CD14-positive monocyte (primary cell): ENCODE measurements around the gene KAZN. TPM values are rescaled to one million over a fixed set of nuclear protein-coding genes. Genes with fewer than 3 reads are reported as not detected.

Experiments used
- DNase-seq, 3 donors: peaks; one replicate each; pipeline ENCODE4 v3.0.0-alpha.2; 2011 to 2022
- H2AFZ ChIP-seq: 2 replicates; pipeline ENCODE4 v1.6.0; 2012; ENCODE audit warnings: mild to moderate bottlenecking, low read depth, low read length, inconsistent platforms; ENCODE audit not compliant: insufficient read depth, poor library complexity, severe bottlenecking
- H3K27ac ChIP-seq, 2 donors: 1 replicate in 1 of 2; 2 replicates in 1 of 2; pipeline ENCODE4 v1.5.1; 2012 to 2013; ENCODE audit warnings: low read length in 2 of 2, control low read depth in 1 of 2, inconsistent platforms in 1 of 2, low read depth in 1 of 2, mild to moderate bottlenecking in 1 of 2
- H3K27me3 ChIP-seq, 2 donors: one replicate each; pipeline versions ENCODE4 v1.6.0 to v1.6.1; 2011 to 2013; ENCODE audit warnings: low read length in 2 of 2; ENCODE audit not compliant: control insufficient read depth in 2 of 2, insufficient read depth in 2 of 2
- H3K36me3 ChIP-seq, 2 donors: replicated peaks in 1 of 2; 1 replicate in 1 of 2; 2 replicates in 1 of 2; pipeline versions ENCODE4 v1.5.1 to v1.6.1; 2012 to 2013; ENCODE audit warnings: low read length in 2 of 2, control low read depth in 1 of 2, inconsistent platforms in 1 of 2, mild to moderate bottlenecking in 1 of 2; ENCODE audit not compliant: insufficient read depth in 2 of 2, control insufficient read depth in 1 of 2
- H3K4me1 ChIP-seq, 2 donors: 1 replicate in 1 of 2; 2 replicates in 1 of 2; pipeline versions ENCODE4 v1.5.1 to v1.6.1; 2012 to 2013; ENCODE audit warnings: low read length in 2 of 2, control low read depth in 1 of 2, inconsistent platforms in 1 of 2, mild to moderate bottlenecking in 1 of 2, moderate library complexity in 1 of 2; ENCODE audit not compliant: insufficient read depth in 2 of 2, control insufficient read depth in 1 of 2
- H3K4me2 ChIP-seq: replicated peaks from 2 replicates; pipeline ENCODE3; 2012; ENCODE audit warnings: low read length, moderate library complexity, mild to moderate bottlenecking; ENCODE audit not compliant: poor library complexity, severe bottlenecking; ENCODE audit errors: extremely low read depth
- H3K4me3 ChIP-seq, 3 experiments: fragments of 200-600 bp in 1 of 3; sonication (generic) in 1 of 3; replicated peaks in 1 of 3; 1 replicate in 2 of 3; 2 replicates in 1 of 3; pipeline ENCODE4 v1.5.1; 2011 to 2013; ENCODE audit warnings: low read length in 3 of 3, mild to moderate bottlenecking in 3 of 3, control low read depth in 2 of 3, low read depth in 2 of 3, inconsistent platforms in 1 of 3, moderate library complexity in 1 of 3
- H3K79me2 ChIP-seq: 2 replicates; pipeline ENCODE4 v1.6.0; 2012; ENCODE audit warnings: mild to moderate bottlenecking, control low read depth, inconsistent platforms, low read length, moderate library complexity; ENCODE audit not compliant: insufficient read depth
- H3K9ac ChIP-seq: 2 replicates; pipeline ENCODE4 v1.6.0; 2017; ENCODE audit warnings: low read length, mild to moderate bottlenecking; ENCODE audit not compliant: insufficient read depth, poor library complexity, severe bottlenecking
- H3K9me3 ChIP-seq, 2 donors: replicated peaks in 1 of 2; 1 replicate in 1 of 2; 2 replicates in 1 of 2; pipeline versions ENCODE4 v1.5.1 to v1.6.1; 2012 to 2013; ENCODE audit warnings: low read length in 2 of 2, control low read depth in 1 of 2; ENCODE audit not compliant: control insufficient read depth in 1 of 2, insufficient read depth in 1 of 2
- H4K20me1 ChIP-seq: 2 replicates; pipeline ENCODE4 v1.6.0; 2012; ENCODE audit warnings: mild to moderate bottlenecking, low read length, control low read depth, moderate library complexity; ENCODE audit not compliant: insufficient read depth
- H3K27ac Mint-ChIP-seq, 7 donors: one replicate each; pipeline ENCODE4 v1.8.0; 2020; ENCODE audit warnings: mild to moderate bottlenecking in 7 of 7, mixed read lengths in 7 of 7, moderate library complexity in 6 of 7, inconsistent platforms in 2 of 7
- H3K27me3 Mint-ChIP-seq, 3 donors: one replicate each; pipeline ENCODE4 v1.8.0; 2021 to 2022; ENCODE audit warnings: low read depth in 3 of 3, mild to moderate bottlenecking in 3 of 3, mixed read lengths in 3 of 3, moderate library complexity in 3 of 3, inconsistent platforms in 1 of 3
- H3K36me3 Mint-ChIP-seq, 2 donors: one replicate each; pipeline ENCODE4 v1.8.0; 2020; ENCODE audit warnings: mixed read lengths in 2 of 2, inconsistent platforms in 1 of 2, mild to moderate bottlenecking in 1 of 2
- H3K4me1 Mint-ChIP-seq: one replicate; pipeline ENCODE4 v1.8.0; 2020; ENCODE audit warnings: mild to moderate bottlenecking, mixed read lengths
- H3K4me3 Mint-ChIP-seq, 2 donors: one replicate each; pipeline ENCODE4 v1.8.0; 2020; ENCODE audit warnings: mild to moderate bottlenecking in 2 of 2, mixed read lengths in 2 of 2, moderate library complexity in 1 of 2
- H3K9me3 Mint-ChIP-seq, 7 donors: one replicate each; pipeline ENCODE4 v1.8.0; 2020 to 2022; ENCODE audit warnings: mixed read lengths in 7 of 7, mild to moderate bottlenecking in 6 of 7, moderate library complexity in 6 of 7, inconsistent platforms in 2 of 7
- WGBS: methylation state at CpG from one replicate; pipeline ENCODE4 v1.1.5; 2013; ENCODE audit warnings: missing lambda C conversion rate; ENCODE audit not compliant: insufficient coverage; 5-methylcytosine and 5-hydroxymethylcytosine counted together
- intact Hi-C, 2 donors: fragments of 100-400 bp; cut with micrococcal nuclease; formaldehyde crosslinking; loops; one replicate each; pipeline versions ENCODE4 v1.15.0 to v1.15.1; 2023
- polyA plus RNA-seq, 3 donors: library from polyadenylated mRNA; depleted of rRNA in 1 of 3; unstranded in 2 of 3; stranded (reverse) in 1 of 3; fragments of 300-500 nt in 2 of 3; fragments of >200 nt in 1 of 3; fragmentation: Illumina TruSeq in 2 of 3; gene quantifications; 1 replicate in 2 of 3; 2 replicates in 1 of 3; pipeline ENCODE4 v1.2.3, GENCODE V29; 2012 to 2021
- TF ChIP-seq, protein P1 (sequence below): fragments of 200-600 bp; IDR thresholded peaks from one replicate; pipeline ENCODE4 v1.8.0; 2022; ENCODE audit warnings: antibody characterized with exemption, mild to moderate bottlenecking

Gene KAZN
- polyA plus RNA-seq, 3 donors = not detected

DNA sequence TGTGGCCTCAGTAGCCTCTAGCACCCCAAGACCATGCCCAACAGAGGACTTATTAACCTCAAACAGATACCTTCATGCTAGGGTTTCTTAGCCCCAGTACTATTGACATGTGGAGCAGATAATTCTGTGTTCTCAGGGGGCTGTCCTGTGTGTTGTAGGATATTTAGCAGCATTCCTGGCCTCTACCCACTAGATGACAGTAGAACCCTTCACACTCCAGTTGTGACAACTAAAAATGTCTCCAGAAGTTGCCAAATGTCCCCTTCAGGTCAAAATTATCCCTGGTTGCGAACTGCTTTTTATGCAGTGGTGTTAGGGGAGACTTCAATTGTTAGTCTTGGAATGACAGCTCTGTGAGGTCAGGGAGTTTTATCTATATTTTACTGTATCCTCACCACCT is 8.1 kb downstream of the KAZN start:
- no peak for DNase-seq
- Histone ChIP-seq H3K9me3 (no peaks in the 10 kb centered on the region), H3K4me2 (no peak overlapping the region), H3K9ac (no peak overlapping the region), H3K79me2 (no peaks in the 10 kb centered on the region), H3K4me1 (no peaks in the 10 kb centered on the region), H3K36me3 (no peaks in the 10 kb centered on the region), H4K20me1 (no peaks in the 10 kb centered on the region), H3K27ac (no peak overlapping the region), H2AFZ (no peak overlapping the region), H3K27me3 (peaks cover 15 to 22% of the 10 kb centered on the region in 2 donors), H3K4me3 (no peak overlapping the region)
- TF ChIP-seq, protein P1, sequence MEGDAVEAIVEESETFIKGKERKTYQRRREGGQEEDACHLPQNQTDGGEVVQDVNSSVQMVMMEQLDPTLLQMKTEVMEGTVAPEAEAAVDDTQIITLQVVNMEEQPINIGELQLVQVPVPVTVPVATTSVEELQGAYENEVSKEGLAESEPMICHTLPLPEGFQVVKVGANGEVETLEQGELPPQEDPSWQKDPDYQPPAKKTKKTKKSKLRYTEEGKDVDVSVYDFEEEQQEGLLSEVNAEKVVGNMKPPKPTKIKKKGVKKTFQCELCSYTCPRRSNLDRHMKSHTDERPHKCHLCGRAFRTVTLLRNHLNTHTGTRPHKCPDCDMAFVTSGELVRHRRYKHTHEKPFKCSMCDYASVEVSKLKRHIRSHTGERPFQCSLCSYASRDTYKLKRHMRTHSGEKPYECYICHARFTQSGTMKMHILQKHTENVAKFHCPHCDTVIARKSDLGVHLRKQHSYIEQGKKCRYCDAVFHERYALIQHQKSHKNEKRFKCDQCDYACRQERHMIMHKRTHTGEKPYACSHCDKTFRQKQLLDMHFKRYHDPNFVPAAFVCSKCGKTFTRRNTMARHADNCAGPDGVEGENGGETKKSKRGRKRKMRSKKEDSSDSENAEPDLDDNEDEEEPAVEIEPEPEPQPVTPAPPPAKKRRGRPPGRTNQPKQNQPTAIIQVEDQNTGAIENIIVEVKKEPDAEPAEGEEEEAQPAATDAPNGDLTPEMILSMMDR = no peak
- no peaks in the 10 kb centered on the region for H3K9me3 Mint-ChIP-seq
- intact Hi-C loops = no loop called here
- no peak overlapping the region for H3K27ac Mint-ChIP-seq
- H3K4me1 Mint-ChIP-seq = peaks cover 3% of the 10 kb centered on the region
- H3K36me3 Mint-ChIP-seq = no peaks in the 10 kb centered on the region
- WGBS = no CpG with 5 or more reads among the region's 1 CpG
- H3K27me3 Mint-ChIP-seq = peaks cover 14 to 20% (median 15%) of the 10 kb centered on the region in 3 donors
- H3K4me3 Mint-ChIP-seq = no peak overlapping the region

DNA sequence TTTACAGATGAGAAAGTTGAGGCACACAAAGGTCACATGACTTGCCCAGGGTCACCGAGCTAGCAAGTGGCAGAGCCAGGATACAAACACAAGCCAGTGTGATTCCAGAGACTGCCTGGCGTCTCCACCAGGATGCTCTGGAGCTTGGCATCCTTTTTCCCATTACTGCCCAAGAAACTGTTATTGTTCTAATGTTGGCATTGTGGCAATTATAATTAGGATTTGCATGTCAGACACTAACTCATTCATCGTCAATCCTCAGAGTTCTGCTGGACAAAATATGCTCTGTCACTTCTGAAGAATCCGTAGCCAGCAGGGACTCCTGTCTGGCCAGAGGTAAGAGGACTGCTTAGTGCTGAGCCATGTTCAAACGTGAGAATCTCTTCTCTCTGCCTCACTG is 8.8 kb downstream of the KAZN start:
- Mint-ChIP-seq H3K27ac (no peak overlapping the region), H3K4me1 (peaks cover 3% of the 10 kb centered on the region), H3K4me3 (no peak overlapping the region), H3K27me3 (peaks cover 8 to 14% (median 8%) of the 10 kb centered on the region in 3 donors), H3K36me3 (no peaks in the 10 kb centered on the region), H3K9me3 (no peaks in the 10 kb centered on the region)
- Histone ChIP-seq H3K36me3 (no peaks in the 10 kb centered on the region), H3K9ac (no peak overlapping the region), H2AFZ (no peak overlapping the region), H3K4me1 (no peaks in the 10 kb centered on the region), H3K9me3 (no peaks in the 10 kb centered on the region), H3K27ac (no peak overlapping the region), H3K4me3 (no peak overlapping the region), H4K20me1 (no peaks in the 10 kb centered on the region), H3K79me2 (no peaks in the 10 kb centered on the region), H3K4me2 (no peak overlapping the region), H3K27me3 (peaks cover 10 to 15% of the 10 kb centered on the region in 2 donors)
- TF ChIP-seq, protein P1 = no peak
- WGBS = 90% methylated on average over 2 of the region's 5 CpGs
- DNase-seq = no peak
- intact Hi-C loops = no loop called here
